HPDE6-E6E7 (cell line): ENCODE results near the gene TMEM86B.

ENCODE experiments used
- DNase-seq: peaks from one replicate; pipeline ENCODE4 v3.0.0; 2011; ENCODE audit warnings: missing footprints; ENCODE audit errors: extremely low spot score

Gene TMEM86B

GRCh38 chr19:55257461-55258420 lies 29.2 kb upstream of the TMEM86B start:
- DNase-seq = no peak

- no peak for DNase-seq
These were observed 28.2 kb upstream of the TMEM86B start for GRCh38 chr19:55256562-55257460.

GRCh38 chr19:55255618-55256423 lies 27.3 kb upstream of the TMEM86B start:
- no peak for DNase-seq

GRCh38 chr19:55254625-55254977 lies 26.0 kb upstream of the TMEM86B start:
- no peak for DNase-seq

DNA sequence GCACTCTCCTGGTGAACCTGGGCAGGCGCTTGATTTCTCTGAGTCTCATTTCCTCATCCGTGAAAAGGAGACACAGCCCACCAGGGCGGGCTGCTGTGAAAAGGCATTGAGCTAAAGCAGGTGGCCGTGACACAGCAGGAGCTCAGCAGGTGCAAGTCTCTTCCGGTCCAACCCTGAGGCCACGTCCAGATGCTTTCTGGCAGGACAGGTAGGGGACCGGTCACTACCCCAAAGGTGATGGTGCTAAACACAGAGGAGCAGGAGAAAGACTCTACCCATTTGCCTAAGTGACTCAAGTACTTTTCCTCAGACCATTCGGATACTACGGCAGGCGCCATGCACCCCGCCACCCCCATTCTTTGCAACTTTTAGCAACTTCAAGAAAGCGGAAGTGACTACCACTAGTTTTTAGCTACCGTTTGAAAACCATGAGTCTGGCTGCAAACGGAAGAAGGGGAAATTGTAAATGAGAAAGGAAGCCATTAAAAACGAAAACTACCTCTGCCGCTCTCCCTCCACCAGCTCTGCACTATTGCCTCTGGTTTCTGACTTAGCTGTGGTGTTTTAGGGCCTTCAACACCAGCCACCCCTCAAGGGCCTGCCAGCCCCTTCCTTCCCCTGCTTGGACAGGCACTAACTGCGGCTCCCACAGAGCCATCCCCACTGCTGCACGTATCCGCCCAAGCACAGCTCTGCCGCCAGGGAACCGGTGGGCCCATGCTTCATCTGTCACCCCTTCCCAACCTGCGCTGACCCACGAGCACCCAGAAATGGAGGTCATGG lies 25.5 kb upstream of the TMEM86B start:
- DNase-seq = no peak

- DNase-seq = no peak
These were observed 24.4 kb upstream of the TMEM86B start for GRCh38 chr19:55252760-55253663.

DNA sequence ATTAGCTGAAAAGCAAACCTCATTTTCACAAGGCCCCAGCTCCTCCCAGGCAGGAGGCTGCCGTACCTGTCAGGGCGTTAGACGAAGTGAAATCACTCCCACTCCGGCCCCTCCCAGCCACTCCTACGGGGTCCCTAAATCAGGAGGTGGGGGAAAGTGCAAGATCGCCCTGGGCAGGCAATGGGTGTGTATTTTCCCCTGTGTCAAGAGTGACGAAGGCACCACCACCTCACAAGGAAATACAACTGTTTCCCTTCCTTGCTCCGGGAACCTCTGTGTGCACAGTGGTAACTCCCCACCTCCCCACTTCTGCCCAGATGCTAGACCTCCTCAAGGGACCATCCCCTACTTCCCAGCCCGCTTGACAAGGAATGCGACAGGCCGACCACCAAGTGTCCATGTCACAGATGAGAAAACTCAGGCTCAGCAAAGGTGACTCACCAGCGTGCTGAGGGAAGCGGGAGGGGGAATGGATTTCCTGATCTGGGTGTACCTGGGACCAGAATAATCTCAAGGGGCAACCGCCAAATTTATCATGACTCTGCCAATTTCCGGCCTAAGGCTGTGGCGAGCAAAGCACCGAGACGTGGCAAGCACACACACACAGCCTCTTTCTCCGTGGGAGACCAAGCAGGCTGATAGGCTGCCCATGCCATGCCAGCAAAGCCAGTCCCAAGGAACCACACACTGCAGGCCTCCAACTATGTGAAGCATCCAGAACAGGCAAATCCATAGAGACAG lies 22.9 kb upstream of the TMEM86B start:
- no peak for DNase-seq

- no peak for DNase-seq
These were observed 21.9 kb upstream of the TMEM86B start for GRCh38 chr19:55250262-55251036.

GRCh38 chr19:55249841-55250240 lies 21.3 kb upstream of the TMEM86B start:
- DNase-seq = no peak

GRCh38 chr19:55248704-55249103 lies 20.1 kb upstream of the TMEM86B start:
- DNase-seq = no peak

DNA sequence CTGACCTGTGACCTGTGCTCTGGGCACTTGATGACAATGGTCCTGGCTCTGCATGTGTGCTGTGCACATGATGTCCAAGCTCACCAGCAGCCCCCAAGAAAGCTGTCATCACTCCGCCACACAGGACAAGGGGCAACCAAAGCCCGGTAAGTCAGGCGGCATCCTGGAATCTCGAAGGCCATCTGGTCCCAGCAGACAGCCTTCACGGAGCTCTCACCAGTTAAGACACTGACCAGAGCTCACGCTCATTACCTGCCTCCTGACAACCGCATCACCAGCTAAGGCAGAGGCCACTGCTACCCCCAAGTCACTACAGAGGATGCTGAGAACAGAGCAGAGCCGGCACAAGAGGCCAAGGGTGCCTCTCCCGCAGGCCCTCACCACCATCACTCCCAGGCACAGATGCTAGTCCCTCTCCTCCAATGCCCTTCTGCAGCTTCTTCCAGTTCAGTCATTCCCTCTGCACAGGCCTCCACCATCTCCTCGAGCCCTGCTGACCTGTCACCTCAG lies 19.7 kb upstream of the TMEM86B start:
- DNase-seq = no peak

DNA sequence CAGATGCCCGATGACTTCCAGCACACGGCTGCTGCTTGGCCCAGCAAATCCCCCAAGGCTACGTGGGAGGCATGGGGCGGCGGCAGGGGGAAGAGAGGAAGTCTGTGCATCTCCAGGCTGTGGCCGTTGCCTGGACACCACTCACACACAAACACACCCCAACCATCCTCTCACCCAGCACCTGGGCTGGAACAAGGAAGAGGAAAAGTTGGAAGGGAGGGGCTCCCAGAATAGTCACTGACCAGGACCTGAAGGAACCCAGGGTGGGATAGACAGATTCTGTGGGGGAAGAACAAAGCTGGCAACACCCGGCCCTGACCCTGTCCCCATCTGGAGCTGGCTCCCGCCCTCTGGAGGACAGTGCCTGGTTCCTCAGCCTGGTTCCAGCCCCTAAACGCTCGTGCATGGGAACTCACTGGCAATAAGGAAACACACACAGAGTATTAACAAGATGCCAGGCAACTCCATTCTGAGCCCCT lies 19.1 kb upstream of the TMEM86B start:
- DNase-seq = peak; percentile 79

DNA sequence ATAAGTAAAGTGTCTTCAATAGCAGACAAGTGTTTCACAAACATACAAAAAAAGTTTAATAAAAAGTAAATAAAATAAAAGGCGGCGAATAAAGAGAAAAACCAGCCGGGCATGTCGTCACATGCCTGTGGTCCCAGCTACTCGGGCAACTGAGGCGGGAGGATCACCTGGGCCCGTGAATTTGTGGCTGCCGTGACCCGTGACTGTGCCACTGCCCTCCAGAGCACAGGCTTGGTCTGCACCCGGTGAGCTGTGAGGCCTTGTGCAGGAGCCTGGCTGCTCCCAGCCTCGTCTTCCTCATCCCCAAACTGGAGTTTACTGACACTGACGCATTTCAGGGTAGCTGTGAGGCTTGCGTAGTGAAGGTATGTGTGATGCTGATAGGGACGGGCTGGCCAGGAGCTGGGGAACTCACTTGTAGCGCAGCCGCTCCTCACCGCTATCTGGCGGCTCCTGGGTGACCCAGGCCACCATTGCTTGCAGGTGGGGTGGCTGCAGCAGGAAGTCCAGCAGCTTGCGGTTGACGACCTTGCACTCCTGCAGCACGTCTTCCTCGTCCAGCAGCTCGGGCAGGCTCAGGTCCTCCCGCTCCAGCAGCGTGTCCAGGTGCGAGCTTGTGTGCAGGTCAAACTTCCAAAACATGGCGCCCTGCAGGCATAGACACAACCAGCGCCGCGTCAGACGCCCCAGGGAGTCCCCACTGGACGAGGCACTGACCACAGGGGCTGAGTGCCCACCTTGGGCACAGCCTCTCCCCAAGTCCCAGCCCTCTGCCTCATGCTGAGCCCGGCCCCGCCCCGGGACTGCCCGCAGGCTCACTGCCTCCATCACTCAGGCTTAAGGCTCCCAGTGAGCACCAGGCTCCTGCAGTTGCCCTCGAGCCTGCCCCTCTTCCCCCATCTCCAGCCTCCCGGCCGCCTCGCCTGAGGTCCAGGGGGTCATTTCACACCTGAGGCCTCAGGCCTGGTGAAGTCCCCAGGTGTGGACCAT lies 18.2 kb upstream of the TMEM86B start:
- DNase-seq = no peak

DNA sequence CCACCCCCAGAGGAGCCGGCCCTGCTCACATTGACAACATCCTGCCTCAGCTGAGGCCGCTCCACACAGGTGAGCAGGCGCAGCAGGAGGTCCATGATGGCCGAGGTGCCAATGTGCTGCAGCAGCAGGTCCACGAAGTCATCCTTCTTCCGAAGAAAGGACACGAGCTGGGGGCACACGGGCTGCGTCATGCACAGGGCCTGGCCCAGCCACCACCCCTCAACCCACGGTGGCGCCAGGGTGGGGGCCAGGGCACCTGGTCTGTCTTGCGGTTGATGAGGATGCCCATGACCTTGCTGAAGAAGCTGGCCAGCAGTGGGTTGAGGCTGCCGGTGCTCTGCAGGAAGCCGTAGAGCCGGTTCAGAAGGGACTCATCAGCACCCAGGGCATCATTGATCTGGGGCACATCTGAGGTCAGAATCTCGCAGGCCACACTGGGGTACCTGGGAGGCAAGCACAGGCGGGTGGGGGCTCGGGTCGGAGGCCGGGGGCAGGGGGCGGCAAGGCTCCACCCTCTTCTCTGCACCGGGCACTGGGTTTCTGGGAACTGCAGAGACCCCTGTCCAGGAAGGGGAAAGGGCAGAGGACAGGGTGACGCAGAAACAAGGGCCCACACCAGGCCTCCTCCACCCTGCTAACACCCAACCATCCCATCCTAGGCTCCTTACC lies 16.8 kb upstream of the TMEM86B start:
- no peak for DNase-seq

DNA sequence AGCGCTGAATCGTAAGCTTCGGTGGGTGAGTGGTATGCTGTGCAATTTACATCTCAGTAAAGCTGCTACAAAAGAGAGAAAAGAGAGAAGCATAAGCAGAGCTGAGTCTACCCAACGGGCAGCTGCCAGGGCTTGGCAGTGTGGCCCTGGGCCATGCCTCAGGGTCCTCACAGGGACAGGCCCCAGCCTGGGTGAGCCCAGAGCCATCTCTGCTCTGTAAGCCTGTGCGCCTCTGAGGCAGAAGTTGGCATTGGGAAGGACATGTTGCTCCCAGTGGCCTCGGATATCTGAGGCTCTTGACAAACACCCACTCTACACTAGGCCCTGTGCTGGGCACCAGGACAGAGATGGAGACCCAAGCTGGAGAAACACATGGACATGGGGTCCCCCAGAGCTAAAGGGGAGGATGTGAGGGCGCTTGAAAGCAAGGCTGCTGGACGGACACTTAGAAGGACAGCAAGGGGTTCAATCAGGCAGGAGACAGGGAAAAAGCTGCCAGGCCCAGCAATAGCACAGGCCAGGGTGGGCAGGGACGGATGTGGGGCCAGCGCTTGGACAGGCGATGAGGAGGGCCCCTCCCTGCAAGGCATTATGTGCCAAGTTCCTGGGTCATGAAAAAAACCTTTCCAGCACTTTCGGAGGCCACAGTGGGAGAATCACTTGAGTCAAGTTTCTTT lies 15.6 kb upstream of the TMEM86B start:
- no peak for DNase-seq

GRCh38 chr19:55242517-55242916 lies 14.0 kb upstream of the TMEM86B start:
- DNase-seq = no peak
